Astrocyte of the cerebellum (primary cell): ENCODE measurements around the gene ADAMTS2.

Experiments used
- DNase-seq: peaks from one replicate; pipeline ENCODE4 v3.0.0-alpha.2; 2011; ENCODE audit warnings: low read depth
- H3K4me3 ChIP-seq: 2 replicates; pipeline ENCODE4 v1.5.1; 2011; ENCODE audit warnings: mild to moderate bottlenecking, low read depth, low read length, moderate library complexity
- CTCF ChIP-seq: IDR thresholded peaks from 2 replicates; pipeline ENCODE4 v1.5.1; 2012; ENCODE audit warnings: low read length, low read depth, moderate library complexity, mild to moderate bottlenecking; ENCODE audit errors: missing control alignments
- in situ Hi-C: cut with HindIII; loops from 2 replicates; pipeline ENCODE4 v1.10.0; 2017; ENCODE audit warnings: low sequenced_read_pairs

Gene ADAMTS2

GRCh38 chr5:179130101-179130681 lies 215.1 kb downstream of the ADAMTS2 start:
- TF ChIP-seq CTCF, result no peak
- DNase-seq, result no peak
- no peak overlapping the region for H3K4me3 ChIP-seq
- in situ Hi-C loops, result no loop called here

DNA sequence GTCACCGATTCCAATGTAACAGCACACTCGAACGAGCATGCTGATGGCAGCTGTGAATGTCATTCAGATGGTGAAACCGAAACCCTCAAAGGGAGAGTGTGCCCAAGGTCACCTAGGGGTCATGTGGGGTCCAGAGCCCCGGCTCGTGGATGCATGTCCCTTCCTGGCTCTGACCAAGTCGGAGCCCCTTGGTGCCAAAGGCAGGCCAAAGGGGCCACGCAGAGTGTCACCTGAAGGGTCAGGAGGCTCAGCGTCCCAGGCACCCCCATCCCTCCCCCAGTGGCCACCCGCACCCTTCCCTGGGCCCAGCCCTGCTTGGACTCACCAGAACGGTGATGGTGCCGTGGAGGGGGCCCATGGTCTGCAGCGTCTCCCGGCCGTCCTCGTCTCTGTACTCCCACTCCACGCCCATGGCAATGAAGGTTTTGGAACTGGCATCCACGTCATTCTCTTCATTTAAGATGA lies 215.6 kb downstream of the ADAMTS2 start:
- DNase-seq, result no peak
- H3K4me3 ChIP-seq, result no peak overlapping the region
- in situ Hi-C loops, result no loop called here
- TF ChIP-seq CTCF, result no peak

- in situ Hi-C loops, result no loop called here
- TF ChIP-seq CTCF, result no peak
- DNase-seq, result no peak
- no peak overlapping the region for H3K4me3 ChIP-seq
These were observed 216.3 kb downstream of the ADAMTS2 start for GRCh38 chr5:179128976-179129375.

- in situ Hi-C loops, result no loop called here
These were observed 217.3 kb downstream of the ADAMTS2 start for GRCh38 chr5:179128041-179128365.

GRCh38 chr5:179127136-179128040 lies 217.9 kb downstream of the ADAMTS2 start:
- DNase-seq, result no peak
- H3K4me3 ChIP-seq, result no peak overlapping the region
- in situ Hi-C loops, result no loop called here
- no peak for TF ChIP-seq CTCF

More at GRCh38 chr5:179128041-179128365, 217.3 kb downstream of the ADAMTS2 start:
- no peak for TF ChIP-seq CTCF
- DNase-seq, result no peak
- no peak overlapping the region for H3K4me3 ChIP-seq

DNA sequence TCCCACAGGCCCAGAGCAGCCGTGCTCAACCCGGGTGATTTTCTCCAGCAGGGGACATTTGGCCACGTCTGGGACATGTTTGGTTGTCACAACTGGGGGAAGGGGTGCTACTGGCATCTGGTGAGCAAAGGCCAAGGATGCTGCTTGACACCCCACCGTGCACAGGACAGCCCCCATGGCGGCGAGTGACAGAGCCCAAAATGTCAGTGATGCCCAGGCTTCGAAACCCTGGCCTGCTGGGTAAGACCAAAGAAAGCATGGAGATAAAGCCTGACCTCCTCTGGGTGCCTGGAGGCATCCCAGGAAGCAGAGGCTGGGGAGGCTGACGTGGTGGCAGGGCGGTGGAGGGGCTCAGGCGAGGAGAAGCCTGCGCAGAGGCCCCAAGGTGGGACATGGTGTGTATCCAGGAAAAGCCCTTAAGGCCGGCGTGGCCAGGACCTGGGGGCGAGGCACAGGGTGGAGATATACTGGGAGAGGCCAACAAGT lies 218.7 kb downstream of the ADAMTS2 start:
- no peak for TF ChIP-seq CTCF
- in situ Hi-C loops, result no loop called here
- no peak for DNase-seq
- H3K4me3 ChIP-seq, result no peak overlapping the region
